ENCODE results near the gene SIGLEC14.
"Not testable (repeated sequence)": the region's sequence is repeated elsewhere in the genome, so short reads cannot be mapped to it uniquely, and the experiment has no call there.

The SIGLEC14 gene

DNA sequence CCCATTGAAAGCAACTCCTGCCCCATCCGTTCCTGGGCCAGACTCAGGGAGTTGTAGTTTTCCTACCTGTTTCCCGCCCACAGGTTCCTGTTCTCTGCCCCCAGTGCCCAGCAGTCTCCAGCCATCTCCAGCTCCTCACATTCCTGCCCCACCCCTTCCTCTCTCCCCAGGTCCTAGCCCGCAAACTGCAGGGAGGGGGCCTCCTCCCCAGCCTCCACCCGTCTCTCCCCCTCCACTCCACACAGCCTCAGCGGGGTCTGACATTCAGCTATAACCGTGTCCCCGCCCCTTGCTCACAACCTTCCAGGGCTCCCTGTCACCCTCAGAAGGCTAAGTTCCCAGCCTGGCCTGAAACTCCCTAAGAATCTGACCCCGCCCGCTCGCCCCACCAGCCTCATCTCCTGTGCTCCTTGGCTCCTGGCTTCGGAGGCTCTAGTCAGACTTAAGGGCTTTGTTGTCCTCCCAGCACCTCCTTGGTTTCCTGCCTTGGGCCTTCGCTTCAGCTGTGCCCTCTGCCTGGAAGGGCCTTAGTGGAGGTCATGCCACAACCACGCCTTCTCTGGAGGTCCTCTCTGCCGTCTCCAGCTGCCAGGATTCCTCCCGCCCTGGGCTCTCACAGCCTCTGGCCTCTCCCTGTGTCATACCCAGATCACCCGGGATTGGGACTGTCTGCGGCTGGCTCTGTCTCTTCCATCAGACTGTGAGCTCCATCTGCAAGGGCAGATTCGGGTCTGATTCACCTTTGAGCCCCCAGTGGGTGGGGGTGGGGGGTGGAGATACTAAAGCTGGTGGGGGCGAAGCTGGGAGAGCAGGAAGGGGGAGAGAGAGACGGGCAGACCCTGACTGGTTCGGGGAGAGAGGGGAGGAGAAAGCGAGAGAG lies 41.4 kb upstream of the SIGLEC14 start:
- ChIA-PET POLR2A (no interaction called here), CTCF (interaction anchor here (1.3 to 1.6 kb wide), 2 partner anchors 31 to 181 kb away, joined by 3 to 7 read pairs; no protein-coding TSS in a partner anchor)
- DNase-seq (ENCODE audit: extremely low spot score) = peak; percentile 17
- TF ChIP-seq, protein P1, sequence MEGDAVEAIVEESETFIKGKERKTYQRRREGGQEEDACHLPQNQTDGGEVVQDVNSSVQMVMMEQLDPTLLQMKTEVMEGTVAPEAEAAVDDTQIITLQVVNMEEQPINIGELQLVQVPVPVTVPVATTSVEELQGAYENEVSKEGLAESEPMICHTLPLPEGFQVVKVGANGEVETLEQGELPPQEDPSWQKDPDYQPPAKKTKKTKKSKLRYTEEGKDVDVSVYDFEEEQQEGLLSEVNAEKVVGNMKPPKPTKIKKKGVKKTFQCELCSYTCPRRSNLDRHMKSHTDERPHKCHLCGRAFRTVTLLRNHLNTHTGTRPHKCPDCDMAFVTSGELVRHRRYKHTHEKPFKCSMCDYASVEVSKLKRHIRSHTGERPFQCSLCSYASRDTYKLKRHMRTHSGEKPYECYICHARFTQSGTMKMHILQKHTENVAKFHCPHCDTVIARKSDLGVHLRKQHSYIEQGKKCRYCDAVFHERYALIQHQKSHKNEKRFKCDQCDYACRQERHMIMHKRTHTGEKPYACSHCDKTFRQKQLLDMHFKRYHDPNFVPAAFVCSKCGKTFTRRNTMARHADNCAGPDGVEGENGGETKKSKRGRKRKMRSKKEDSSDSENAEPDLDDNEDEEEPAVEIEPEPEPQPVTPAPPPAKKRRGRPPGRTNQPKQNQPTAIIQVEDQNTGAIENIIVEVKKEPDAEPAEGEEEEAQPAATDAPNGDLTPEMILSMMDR (IDR thresholded peaks at IDR 0.05; ENCODE audit: control extremely low read depth, extremely low read depth, low read depth, missing control alignments) = no peak

DNA sequence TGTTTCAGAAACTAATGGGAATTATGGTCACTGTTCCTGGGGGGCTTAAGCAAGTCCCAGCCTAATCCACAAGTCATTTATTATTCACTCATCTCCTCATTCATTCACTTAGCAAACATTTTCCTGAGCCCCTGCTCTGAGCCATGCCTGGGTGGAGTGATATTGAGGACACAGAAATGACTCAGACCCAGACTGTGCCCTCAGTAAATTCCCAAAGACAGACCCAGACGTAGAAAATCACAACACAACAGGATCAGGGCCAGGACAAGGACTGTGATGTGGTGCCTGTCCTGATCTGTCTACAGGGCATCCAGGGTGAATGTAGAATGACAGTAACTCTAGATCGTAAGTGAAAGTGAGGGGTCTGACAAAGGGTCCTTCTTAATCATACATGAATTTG lies 39.5 kb upstream of the SIGLEC14 start:
- DNase-seq (ENCODE audit: extremely low spot score) = no peak
- TF ChIP-seq, protein P1 (IDR thresholded peaks at IDR 0.05; ENCODE audit: control extremely low read depth, extremely low read depth, low read depth, missing control alignments) = no peak
- ChIA-PET CTCF (no interaction called here), POLR2A (no interaction called here)

DNA sequence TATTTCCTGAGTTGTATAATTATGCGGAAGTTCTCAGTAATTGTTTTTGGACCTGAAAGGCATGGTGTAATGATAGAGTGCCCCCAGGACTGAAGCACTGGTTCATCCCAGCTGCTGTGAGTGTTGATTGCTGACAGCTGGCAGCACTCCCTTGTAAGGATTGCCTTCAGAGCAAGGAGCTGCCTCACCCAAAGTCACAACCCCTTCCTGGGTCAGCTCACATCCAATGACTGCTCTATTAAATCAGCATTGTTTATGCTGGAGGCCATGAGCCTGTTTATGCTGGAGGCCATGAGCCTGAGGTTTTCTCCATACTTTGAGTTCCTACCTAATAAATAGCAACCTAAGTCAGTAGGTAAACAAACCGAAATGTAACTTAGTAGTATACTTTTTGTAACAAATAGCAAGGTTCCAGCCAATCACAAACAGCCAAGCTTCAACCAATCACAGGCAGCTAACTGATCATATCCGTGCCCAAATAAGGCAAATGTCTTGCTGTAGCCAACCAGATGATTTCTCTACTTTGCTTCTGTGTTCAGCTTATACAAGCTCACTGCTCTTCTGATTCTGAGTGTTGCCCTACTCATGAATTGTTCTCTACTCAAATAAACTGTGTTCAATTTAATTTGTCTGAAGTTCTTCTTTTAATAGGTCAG lies 34.8 kb upstream of the SIGLEC14 start:
- no peak for DNase-seq (ENCODE audit: extremely low spot score)
- CTCF ChIA-PET = interaction anchor here (1.4 to 4.5 kb wide), 2 partner anchors 21 to 167 kb away, joined by 3 to 27 read pairs; no protein-coding TSS in a partner anchor
- TF ChIP-seq, protein P1 (IDR thresholded peaks at IDR 0.05; ENCODE audit: control extremely low read depth, extremely low read depth, low read depth, missing control alignments) = no peak
- POLR2A ChIA-PET = no interaction called here

- TF ChIP-seq, protein P1 (IDR thresholded peaks at IDR 0.05; ENCODE audit: control extremely low read depth, extremely low read depth, low read depth, missing control alignments) = no peak
- DNase-seq (ENCODE audit: extremely low spot score) = no peak
- ChIA-PET POLR2A (no interaction called here), CTCF (interaction anchor here (1.0 to 4.5 kb wide), 3 partner anchors 11 to 23 kb away, joined by 3 to 27 read pairs (median 5); no protein-coding TSS in a partner anchor)
These were observed 33.8 kb upstream of the SIGLEC14 start for GRCh38 chr19:51680474-51680873.

DNA sequence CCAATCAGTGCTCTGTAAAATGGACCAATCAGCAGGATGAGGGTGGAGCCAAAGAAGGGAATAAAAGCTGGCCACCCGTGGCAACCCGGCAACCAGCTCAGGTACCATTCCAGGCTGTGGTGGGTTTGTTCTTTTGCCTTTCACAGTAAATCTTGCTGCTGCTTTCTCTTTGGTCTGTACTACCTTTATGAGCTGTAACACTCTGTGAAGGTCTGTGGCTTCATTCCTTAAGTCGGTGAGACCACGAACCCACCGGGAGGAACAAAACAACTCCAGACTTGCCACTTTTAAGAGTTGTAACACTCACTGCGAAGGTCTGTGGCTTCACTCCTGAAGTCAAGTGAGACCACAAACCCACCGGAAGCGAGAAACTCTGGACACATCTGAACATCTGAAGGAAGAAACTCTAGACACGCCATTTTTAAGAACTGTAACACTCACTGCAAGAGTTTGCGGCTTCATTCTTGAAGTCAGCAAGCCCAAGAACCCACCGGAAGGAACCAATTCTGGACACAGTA lies 30.0 kb upstream of the SIGLEC14 start:
- CTCF ChIA-PET = interaction anchor here (0.9 to 2.9 kb wide), 4 partner anchors 15 to 101 kb away, joined by 3 to 15 read pairs (median 4); no protein-coding TSS in a partner anchor
- POLR2A ChIA-PET = no interaction called here
- TF ChIP-seq, protein P1 (IDR thresholded peaks at IDR 0.05; ENCODE audit: control extremely low read depth, extremely low read depth, low read depth, missing control alignments) = no peak
- DNase-seq (ENCODE audit: extremely low spot score) = no peak

DNA sequence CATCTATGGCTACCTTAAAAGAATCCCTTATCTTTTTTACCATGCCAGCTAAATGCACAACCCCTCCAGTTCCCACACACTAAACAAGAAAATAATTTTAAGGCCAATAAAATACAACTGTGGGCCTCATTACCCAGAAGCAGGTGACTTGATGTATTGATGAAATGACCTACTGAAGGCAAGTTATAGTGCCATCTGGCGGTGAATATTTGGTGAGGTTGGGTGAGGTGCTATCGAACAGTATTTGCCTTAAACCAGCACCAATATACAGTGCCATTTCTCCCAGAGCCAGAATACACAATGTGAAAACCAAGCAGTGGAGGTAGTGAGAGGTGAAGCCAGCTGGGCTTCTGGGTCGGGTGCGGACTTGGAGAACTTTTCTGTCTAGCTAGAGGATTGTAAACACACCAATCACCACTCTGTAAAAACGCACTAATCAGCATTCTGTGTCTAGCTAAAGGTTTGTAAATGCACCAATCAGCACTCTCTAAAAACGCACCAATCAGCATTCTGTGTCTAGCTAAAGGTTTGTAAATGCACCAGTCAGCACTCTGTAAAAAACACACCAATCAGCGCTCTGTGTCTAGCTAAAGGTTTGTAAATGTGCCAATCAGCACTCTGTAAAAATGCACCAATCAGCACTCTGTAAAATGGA lies 29.4 kb upstream of the SIGLEC14 start:
- DNase-seq (ENCODE audit: extremely low spot score) = not testable (repeated sequence)
- POLR2A ChIA-PET = interaction anchor here (0.7 kb wide), 1 partner anchor 14 kb away, joined by 3 read pairs; no protein-coding TSS in a partner anchor
- TF ChIP-seq, protein P1 (IDR thresholded peaks at IDR 0.05; ENCODE audit: control extremely low read depth, extremely low read depth, low read depth, missing control alignments) = peak; percentile 14
- CTCF ChIA-PET = interaction anchor here (0.9 to 2.9 kb wide), 4 partner anchors 15 to 102 kb away, joined by 3 to 15 read pairs (median 4); no protein-coding TSS in a partner anchor
